Fibroblast of skin of right biceps (primary cell): ENCODE data around the gene ZDHHC3.
A peak's percentile ranks its signal among the peaks of the same experiment; 100 is the strongest.

Experiments
- DNase-seq: peaks from one replicate; pipeline ENCODE4 v3.0.0-alpha.2; 2013

Gene ZDHHC3

DNA sequence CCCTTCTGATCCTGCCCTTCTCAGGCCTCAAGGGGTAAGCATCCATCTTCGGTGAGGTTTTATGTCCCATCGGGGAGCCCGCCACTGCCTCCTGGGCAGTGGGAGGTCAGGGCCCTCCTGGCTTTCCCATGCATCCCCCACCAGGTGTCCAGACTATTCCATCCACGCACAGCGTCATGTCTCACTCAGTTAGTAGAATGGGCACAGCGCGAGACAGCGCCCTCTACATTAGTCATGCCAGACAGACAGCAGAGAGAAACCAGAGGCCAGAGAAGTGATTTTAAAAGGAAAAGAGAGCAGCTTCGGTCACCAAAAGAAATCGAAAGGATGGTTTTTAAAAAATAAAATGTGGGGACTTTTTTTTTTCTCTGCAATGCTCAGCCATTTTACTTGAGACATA lies 49.8 kb downstream of the ZDHHC3 start:
- DNase-seq, result no peak

DNA sequence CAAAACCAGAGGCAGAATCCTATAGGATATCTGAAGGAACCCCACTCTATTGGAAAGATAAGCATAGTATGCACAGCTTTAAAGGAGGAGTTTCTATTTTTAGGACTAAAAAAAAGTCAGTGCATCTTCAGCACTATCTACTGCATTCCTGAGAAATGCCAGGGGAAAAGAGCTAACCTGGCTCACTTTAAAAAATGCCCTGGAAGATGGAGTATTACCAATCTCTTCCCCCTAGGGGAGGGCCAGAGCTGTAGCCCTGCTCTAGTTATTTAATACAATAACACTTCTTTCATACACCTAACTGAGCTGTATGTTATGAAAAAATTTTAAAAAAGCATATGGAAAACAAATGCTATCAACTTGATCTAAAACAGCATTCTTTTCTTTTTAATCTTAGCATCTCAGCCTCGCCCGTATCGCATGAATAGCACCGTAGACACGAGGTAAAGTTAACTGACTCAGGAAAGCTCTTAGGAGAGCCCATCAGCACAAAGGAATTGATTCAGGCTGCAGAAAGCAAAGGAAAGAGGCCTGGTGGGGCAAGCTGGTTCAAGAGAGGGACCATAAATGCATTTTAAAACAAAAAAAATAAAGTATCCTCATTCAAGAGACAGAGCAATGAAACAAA lies 51.4 kb downstream of the ZDHHC3 start:
- DNase-seq, result no peak

DNA sequence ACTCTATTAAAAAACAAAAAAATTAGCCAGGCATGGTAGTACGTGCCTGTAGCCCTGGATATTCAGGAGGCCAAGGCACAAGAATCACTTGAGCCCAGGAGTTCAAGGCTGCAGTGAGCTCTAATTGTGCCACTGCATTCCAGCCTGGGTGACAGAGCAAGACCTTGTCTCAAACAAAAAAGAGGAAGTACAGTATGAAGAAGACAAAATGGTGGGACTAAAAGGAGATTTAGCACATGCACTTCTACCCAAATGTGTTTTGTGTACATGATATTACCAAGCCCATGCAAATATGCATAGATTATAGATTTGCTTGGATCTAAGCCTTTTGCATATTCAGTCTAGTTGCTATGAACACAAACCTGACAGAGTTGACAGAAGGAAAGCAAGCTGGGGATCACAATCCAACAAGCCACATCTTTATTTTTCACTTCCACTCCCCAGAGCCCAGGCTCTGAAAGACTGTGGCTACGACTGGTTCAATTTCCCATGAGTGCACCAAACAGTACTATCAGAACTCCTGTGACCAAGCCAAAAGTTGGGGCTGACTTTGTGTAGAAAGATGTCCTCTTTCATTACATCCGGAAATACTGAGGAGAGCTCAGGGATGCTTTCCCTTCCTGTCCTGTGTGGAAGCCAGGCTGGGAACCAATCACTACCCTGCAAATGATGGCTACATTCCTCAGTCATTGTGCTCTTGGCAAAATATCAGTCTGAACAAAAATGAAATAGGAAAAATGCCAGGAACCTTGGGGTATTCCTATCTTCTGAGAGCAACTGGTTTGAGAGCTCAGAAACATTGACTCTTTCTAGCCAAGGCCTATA lies 52.1 kb downstream of the ZDHHC3 start:
- DNase-seq, result peak; percentile 68

DNA sequence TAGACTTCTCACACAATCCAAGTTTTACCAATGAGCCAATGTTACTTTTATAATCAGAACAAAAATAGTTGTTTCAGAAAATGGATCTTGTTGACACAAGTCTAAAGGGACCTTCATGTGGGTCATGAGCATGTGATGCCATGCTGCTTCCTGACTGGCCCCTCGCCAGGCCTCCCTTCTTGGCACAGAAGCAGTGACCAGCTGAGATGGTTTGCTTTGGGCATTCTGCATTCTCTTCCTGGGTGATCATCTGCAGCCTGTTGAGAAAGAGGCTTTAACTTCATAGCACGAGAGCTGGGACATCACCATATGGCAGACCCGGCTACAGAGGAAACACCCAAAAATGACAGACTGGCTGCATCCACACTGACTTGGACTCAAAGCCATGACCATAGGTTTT lies 55.9 kb downstream of the ZDHHC3 start:
- no peak for DNase-seq

DNA sequence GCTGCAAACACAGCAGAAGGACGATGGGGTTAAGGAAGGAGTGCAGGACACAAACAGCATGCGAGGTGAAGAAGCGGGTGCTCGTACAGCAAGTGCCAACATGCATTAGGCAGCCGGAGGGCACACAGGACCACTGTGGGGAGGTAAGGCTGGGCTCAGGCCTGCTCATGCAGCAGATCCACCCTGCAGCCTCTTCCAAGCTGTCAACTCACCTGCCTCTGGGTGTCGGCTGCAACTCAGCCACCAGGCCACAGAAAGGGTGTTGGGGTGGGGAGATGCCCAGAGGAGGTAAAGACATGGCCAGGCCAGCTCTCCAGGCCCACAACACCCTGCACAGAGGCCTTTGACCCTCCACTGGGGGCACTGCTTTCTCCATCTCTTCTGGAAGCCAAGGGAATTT lies 57.4 kb downstream of the ZDHHC3 start:
- DNase-seq, result no peak

DNA sequence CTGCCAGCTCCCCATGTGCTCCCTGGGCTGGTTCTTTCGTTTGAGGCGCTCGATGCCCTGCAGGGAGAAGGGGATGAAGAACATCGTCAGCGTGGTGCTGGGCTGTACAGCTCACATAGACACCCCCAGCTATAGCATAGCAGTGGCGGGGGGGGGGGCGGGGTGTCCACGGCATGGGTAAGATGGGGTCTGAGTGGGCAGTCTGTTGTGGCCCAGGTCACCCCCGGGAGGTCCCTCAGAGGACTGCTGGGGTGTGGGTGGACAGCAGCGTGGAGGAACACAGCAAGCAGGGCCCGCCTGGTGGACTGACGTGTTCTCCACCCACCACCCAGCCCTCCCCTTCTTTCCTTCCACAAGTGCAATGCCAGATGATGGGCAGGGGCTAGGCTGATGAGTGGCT lies 57.9 kb downstream of the ZDHHC3 start:
- no peak for DNase-seq

DNA sequence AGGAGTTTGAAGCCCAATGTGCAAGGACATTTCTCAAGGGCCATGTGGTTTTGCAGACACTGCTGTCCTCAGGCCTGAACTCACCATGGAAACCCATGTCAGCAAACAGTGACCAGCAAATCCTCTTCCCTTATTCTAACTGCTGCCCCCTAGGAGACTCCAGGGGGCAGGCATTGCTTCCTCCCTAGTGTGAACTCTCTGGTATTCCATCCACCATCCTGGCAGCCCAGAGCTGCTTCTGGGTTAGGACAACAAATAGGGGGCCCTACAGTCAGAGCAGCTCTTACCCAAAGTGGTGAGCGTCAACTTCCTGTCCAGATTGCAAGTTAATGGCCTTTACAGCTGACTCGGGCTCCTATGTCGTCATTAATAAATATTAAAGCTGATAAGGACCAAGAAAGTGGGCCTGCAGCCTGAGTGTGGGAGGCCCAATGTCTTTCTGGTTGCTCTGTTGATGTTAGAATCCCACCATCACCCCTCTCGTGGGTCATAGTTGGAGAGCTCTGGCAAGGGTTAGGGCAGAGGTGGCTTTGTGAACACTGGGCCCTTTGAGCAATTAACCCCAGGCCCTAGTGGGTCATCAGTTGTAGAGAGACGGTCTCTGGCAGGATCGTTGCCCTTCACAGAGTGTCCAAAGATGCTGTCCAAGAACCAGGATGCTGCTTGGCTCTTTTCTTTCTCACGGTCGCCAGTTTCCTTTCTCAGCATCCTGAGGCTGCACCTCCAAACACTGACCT lies 60.1 kb downstream of the ZDHHC3 start:
- DNase-seq, result peak; percentile 7

DNA sequence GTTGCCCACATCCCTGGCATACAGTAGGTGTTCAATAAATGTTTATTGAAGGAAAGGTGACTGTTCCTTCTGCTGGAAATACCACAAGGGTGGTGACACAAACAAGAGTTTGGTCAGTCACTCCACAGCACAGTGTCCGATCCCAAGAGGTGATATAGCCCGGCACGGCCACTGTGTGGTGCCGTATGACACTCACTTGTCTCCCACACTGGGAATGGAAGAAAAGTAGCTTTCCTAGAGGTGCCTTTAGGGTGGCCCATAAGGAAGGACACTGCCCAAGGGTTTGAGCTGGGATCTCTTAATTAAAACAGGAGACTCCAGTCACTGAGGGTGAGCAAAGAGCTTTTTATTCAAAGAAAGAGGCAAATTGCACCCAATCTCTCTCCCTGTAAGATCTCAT lies 61.0 kb downstream of the ZDHHC3 start:
- no peak for DNase-seq

DNA sequence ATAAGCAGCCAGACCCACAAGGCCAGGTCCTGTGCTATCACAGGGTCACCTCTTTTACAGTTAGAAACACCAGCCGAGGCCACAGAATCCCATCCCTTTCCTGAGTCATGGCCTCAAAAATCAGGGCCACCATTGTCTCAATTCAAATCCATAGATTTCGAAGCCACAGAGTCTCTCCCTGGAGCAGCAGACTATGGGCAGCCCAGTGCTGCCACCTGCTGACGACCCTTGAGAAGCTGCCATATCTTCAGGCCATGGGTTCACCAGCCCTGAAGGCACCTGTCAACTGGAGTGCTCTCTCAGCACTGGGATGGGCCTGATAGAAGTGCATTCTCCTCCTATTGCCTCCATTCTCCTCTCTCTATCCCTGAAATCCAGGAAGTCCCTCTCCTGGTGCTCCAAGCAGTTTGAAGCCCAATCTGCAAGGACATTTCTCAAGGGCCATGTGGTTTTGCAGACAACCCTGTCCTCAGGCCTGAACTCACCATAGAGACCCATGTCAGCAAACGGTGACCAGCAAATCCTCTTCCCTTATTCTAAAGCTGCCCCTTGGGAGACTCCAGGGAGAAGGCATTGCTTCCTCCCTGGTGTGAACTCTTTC lies 62.0 kb downstream of the ZDHHC3 start:
- DNase-seq, result peak; percentile 68

DNA sequence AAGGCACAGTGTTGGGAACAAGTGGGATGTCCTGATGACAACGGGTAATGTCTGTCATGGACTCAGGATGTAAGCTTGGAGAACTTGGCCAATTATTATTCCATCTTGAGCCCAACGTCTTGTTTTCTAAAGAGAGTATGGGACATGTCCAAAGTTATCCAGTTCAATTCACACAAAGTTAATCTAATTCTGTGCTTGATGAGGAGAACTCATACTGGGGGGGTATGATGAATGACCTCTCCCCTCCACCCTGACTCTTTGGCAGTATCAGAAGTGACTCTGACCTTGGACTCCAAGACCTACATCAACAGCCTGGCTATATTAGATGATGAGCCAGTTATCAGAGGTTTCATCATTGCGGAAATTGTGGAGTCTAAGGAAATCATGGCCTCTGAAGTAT lies 65.3 kb downstream of the ZDHHC3 start:
- no peak for DNase-seq

DNA sequence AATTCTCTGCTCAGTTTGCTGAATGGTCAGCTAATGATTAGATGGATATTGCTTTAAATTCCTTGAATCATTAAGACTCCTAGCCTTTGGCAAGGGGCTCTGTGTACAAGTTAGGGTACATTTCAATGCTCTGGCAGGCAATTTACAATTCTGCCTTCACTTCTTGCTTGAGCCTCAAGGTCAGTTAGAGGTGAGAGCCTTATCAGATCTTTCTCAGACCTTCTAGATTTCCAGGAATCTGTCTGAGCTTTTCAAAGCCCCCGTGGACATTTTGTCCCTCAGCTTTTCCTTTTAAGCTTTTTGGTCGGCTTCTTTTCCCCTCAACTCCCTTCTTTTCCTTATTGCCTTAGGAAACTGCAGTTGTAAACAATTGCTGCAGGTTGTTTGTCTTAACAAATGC lies 66.9 kb downstream of the ZDHHC3 start:
- no peak for DNase-seq

DNA sequence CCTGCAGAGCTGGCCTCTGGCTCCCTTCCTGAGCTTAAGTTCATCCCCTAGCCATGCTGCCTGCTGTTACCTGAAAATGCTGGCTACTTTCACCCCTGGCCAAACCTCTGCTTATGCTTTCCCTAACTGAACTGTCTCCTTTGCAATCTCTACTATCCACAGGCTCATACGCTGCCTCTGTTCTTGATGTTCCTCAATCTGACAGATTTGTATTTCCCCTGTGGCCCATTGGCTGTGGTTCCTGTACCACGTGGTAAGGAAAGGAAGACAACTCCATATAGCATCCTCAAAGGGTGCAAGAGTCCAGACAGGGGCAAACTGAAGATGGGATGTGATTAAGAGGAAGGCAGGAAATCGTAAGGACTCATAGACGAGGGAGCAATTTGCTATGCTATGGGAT lies 68.4 kb downstream of the ZDHHC3 start:
- DNase-seq, result no peak

DNA sequence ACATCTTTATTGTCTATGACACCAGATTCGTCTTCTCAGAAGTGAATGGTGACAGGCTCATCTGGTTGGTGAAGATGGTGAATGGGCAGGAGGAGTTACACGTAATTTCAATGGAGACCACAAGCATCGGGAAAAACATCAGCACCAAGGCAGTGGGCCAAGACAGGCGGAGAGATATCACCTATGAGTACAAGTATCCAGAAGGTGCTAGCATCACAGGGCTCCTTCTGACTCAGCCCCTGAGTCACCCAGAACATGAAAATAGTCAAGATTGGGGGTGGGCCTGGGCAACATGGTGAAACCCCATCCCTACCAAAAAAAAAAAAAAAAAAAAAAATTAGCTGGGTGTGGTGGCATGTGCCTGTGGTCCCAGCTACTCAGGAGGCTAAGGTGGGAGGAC lies 69.0 kb downstream of the ZDHHC3 start:
- no peak for DNase-seq

DNA sequence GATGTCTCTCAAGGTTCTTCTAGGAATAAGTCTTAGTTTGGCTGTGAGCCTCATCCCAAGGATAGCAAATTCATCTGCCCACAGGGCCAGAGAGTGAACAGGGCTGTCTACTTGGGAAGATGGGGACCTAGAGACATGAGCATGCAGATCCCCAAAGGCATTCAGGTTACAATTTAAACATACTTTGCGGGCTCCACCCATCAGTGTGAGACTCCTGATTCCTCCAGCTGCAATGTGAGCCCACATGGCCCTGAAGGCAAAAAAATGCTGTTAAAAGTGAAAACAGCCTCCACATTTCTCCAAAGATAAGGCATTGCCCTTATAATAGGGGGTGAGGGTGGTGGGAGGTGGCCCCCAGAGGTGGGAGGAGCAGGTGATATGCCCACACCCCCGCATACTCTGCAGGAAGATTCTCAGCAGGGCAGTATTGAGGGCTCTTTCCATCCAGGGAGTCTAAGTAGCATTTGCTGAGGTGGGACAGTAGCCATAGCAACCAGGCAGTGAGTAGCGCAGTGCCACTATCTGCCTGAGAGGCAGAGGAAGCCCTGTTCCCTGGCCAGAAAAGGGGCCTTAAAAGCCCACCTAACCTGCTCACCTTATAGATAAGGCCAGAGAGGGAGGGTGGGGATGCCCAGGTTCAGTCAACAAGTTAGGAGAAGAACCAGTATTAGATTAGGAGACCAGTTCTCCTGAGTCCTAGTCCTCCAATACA lies 70.4 kb downstream of the ZDHHC3 start:
- DNase-seq, result no peak

DNA sequence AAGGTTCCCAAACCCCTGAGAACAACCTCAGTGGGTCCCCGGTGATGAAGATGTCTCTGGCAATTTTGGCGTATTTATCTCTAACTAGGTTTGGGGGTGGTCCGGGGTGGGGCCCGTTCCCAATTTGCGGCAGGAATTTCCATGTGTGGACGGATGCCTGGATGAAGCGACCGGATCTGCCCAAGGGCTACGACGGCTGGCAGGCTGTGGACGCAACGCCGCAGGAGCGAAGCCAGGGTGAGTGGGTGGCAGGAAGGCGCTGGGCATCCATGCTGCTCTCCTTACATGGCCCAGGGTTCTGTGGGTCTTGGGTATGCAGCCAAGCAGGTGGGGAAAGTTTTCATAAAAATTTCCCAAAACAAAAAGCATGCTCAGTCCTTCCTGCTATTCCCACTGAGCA lies 72.2 kb downstream of the ZDHHC3 start:
- DNase-seq, result no peak

DNA sequence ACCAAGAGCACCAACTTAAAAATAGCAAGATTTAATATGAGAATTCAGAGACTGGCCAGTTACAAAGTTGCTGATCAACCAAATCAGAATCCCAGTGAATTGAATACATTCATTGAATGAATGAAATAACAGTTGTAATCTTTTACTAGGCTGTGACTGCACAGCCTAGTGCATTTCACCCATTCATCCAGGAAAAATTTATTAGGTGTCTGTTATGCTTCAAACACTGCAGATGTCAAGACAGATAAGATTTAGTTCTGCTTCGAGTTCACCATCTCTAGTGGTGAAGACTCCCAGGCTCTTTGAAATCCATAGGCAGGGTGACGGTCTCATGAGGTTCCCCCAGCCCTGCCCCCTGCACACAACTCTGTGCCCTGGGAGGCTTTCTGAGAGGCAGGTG lies 72.7 kb downstream of the ZDHHC3 start:
- DNase-seq, result no peak

DNA sequence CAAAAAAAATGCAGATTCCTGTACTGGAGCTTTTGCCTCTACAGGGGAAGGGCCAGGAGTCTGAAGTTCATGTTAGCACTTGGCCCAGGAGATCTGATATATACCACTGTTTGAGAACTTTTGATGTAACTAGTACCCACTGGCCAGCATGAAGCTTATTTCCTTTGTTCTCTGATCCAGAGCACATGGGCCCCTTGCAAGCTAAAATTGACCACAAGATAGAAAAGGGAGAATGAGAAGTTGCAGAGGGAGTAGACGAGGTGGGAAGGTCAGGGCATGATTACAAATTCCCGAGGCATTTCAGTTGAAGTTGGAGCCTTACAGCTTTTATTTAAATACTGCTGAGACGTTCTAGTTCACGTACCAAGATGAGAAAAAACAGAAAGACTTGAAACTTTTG lies 73.3 kb downstream of the ZDHHC3 start:
- DNase-seq, result no peak

DNA sequence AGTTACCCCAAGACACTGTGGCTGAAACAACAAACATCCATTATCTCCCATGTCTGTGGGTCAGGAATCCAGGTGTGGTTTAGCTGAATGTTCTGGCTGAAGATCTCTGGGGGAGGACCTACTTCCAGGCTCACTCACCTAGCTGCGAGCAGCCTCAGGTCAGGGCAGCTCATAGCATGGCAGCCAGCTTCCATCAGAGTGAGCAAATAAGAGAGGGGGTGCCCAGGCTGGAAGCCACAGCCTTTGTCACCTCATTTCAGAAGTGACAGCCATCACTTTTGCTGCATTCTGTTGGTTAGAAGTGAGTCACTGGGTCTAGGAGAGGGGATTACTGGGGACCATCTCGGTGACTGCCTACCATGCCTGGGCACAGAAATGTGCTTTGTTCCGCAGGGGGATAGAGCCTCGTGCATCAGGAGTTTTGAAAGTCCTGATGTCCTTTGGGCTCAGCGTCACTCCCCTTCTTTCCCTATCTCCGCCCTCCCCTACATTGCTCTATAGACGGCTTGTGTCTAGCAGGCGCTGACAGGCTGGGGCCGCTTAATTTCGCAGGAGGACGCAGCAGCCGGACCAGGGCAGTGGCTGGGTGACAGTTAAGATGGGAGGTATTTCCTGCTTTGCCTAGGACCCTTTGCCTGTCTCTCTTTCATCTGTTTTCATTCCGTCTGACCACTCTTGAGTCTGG lies 76.1 kb downstream of the ZDHHC3 start:
- no peak for DNase-seq

DNA sequence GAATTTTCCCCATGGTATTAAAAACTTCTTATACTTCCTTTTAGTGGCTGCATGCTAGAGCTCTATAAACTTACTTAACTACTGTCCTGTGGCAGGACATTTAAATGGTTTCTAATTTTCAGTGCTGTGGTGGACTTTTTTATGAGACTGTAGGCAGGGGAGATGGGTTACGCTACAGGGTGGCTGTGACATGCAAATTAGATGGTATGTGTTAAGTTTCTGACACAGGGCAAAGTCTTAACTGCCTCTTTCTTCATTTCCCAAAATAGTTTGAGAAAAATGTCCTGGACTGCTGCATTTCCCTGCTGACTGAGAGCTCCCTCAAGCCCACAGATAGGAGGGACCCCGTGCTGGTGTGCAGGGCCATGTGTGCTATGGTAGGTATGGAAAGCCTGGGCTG lies 79.5 kb downstream of the ZDHHC3 start:
- DNase-seq, result no peak

DNA sequence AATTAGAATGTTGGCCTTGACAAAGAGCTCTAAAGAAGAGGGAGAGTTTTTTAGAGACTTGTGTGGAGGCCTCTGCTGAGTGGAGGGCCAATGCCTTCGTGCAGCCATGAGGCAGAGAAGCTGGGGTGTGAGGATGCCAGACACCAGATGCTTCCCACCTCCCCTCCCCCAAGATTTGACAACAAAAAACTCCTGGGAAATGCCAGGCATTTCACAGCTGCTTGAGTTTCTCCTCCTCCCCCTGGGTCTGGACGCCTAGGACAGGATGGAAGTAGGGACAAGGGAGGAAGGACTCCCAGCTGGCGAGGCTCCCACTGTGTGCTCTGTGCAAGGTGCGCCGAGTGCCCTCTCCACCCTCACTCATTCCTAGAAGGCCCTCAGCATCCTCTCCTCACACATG lies 81.5 kb downstream of the ZDHHC3 start:
- DNase-seq, result peak; percentile 42

DNA sequence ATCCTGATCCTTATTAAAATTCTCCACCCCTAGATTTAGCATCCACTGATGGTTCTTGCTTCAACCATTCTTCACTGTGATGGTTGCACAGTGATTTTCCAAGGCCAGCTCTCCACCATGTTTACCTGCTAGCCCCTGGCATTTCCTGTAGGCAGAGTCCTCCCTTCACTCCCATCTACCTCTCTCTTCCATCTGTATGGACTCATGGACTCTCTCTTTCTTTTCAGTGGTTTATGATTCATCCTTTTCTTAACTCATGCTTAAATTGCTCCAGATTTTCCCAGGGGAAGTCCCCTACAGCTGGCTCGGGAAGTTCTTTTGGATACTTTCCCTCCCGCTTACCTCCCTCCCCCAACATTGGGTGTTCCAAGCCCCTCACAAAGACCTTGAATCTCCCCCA lies 82.9 kb downstream of the ZDHHC3 start:
- peak; percentile 78 for DNase-seq

DNA sequence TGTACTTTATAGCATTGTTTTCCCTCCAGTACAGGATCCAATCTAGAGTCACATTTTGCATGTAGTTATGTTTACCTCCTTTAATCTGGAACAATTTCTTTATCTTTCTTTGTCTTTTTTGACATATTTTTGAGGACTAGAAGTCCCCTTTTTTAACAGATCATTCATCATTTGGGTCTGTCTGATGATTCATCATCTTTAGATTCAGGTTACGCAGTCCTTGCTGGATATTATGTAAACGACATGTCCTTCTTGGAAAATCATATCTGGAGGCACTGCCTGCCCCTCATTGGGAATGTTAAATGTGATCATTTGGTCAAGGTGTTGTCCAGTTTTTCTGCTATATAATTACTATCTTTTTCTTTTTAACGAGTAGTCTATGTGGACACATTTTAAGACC lies 83.3 kb downstream of the ZDHHC3 start:
- peak; percentile 35 for DNase-seq
